Ectodermal cell (in vitro differentiated cells): ENCODE measurements around the gene GAST.
"Not testable (repeated sequence)": the region's sequence is repeated elsewhere in the genome, so short reads cannot be mapped to it uniquely, and the experiment has no call there.

ENCODE experiments used
- H3K27ac ChIP-seq: 2 replicates; pipeline ENCODE4 v1.7.0; 2013; ENCODE audit warnings: mild to moderate bottlenecking, low read depth, low read length; ENCODE audit not compliant: insufficient read depth, poor library complexity, severe bottlenecking
- H3K27me3 ChIP-seq: 2 replicates; pipeline ENCODE4 v1.7.0; 2013; ENCODE audit warnings: mild to moderate bottlenecking, low read length; ENCODE audit not compliant: insufficient read depth, control insufficient read depth, poor library complexity, severe bottlenecking
- H3K36me3 ChIP-seq: one replicate; pipeline ENCODE4 v1.7.0; 2013; ENCODE audit warnings: low read length; ENCODE audit not compliant: control insufficient read depth, insufficient read depth
- H3K4me1 ChIP-seq: one replicate; pipeline ENCODE4 v1.7.0; 2013; ENCODE audit warnings: low read length; ENCODE audit not compliant: control insufficient read depth, insufficient read depth
- H3K4me3 ChIP-seq: 2 replicates; pipeline ENCODE4 v1.7.0; 2013; ENCODE audit warnings: low read depth, low read length, control low read depth; ENCODE audit not compliant: insufficient read depth
- H3K9me3 ChIP-seq: 2 replicates; pipeline ENCODE4 v1.7.0; 2013; ENCODE audit warnings: mild to moderate bottlenecking, low read length, moderate library complexity; ENCODE audit not compliant: control insufficient read depth
- WGBS, 2 experiments: methylation state at CpG; one replicate each; pipeline ENCODE4 v1.1.7; 2013; ENCODE audit warnings: missing lambda C conversion rate in 2 of 2; 5-methylcytosine and 5-hydroxymethylcytosine counted together

GAST gene

GRCh38 chr17:41684035-41684434 is 28.1 kb upstream of the GAST start:
- Histone ChIP-seq H3K4me3 (no peak overlapping the region), H3K9me3 (no peaks in the 10 kb centered on the region), H3K36me3 (no peaks in the 10 kb centered on the region), H3K4me1 (peaks cover 7% of the 10 kb centered on the region), H3K27ac (no peak overlapping the region), H3K27me3 (no peaks in the 10 kb centered on the region)
- WGBS, 2 experiments: 73% methylated on average over 3 to 4 of the region's 4 CpGs

- not testable (repeated sequence) for H3K4me3 ChIP-seq, H3K27me3 ChIP-seq, H3K27ac ChIP-seq, H3K36me3 ChIP-seq, H3K4me1 ChIP-seq, H3K9me3 ChIP-seq
- 93 to 94% methylated on average over 13 of the region's 13 CpGs for WGBS, 2 experiments
Observed at GRCh38 chr17:41685753-41686152, 26.4 kb upstream of the GAST start.

- Histone ChIP-seq H3K4me3 (no peak overlapping the region), H3K36me3 (peaks cover 13% of the 10 kb centered on the region), H3K4me1 (no peaks in the 10 kb centered on the region), H3K27ac (no peak overlapping the region), H3K9me3 (no peaks in the 10 kb centered on the region), H3K27me3 (no peaks in the 10 kb centered on the region)
- WGBS, 2 experiments: 92 to 94% methylated on average over 4 of the region's 4 CpGs
Observed at GRCh38 chr17:41686281-41686680, 25.9 kb upstream of the GAST start.

- H3K27me3 ChIP-seq: no peaks in the 10 kb centered on the region
- WGBS, 2 experiments: 11 to 13% methylated on average over 23 of the region's 23 CpGs
- peak overlapping the region; percentile 86 for H3K4me3 ChIP-seq
- H3K9me3 ChIP-seq: no peaks in the 10 kb centered on the region
- H3K36me3 ChIP-seq: peaks cover 28% of the 10 kb centered on the region
- H3K4me1 ChIP-seq: no peaks in the 10 kb centered on the region
- no peak overlapping the region for H3K27ac ChIP-seq
Observed at GRCh38 chr17:41687828-41688640, 24.1 kb upstream of the GAST start.

- peak within 1 kb of the TSS; percentile 98 for H3K27ac ChIP-seq
- 0% methylated on average over 81 of the region's 81 CpGs for WGBS, 2 experiments
Observed at GRCh38 chr17:41688641-41689496, 23.3 kb upstream of the GAST start, which contains the start of gene EIF1. TSS of gene EIF1 (plus strand) at chr17:41688885. CDS start at chr17:41689039, 154 bp downstream.

GRCh38 chr17:41689497-41690299 is 22.4 kb upstream of the GAST start:
- Histone ChIP-seq H3K4me1 (no peaks in the 10 kb centered on the region), H3K27me3 (no peaks in the 10 kb centered on the region), H3K9me3 (no peaks in the 10 kb centered on the region), H3K4me3 (peak overlapping the region; percentile 86), H3K36me3 (peaks cover 32% of the 10 kb centered on the region), H3K27ac (peak overlapping the region; percentile 98)
- 6 to 9% methylated on average over 27 of the region's 27 CpGs for WGBS, 2 experiments

More at GRCh38 chr17:41688641-41689496, 23.3 kb upstream of the GAST start, which contains the start of gene EIF1:
- H3K9me3 ChIP-seq: no peaks in the 10 kb centered on the region
- peak within 1 kb of the TSS; percentile 86 for H3K4me3 ChIP-seq
- no peaks in the 10 kb centered on the region for H3K27me3 ChIP-seq
- no peaks in the 10 kb centered on the region for H3K4me1 ChIP-seq
- H3K36me3 ChIP-seq: peaks cover 28% of the 10 kb centered on the region

GRCh38 chr17:41690497-41690896 is 21.6 kb upstream of the GAST start:
- Histone ChIP-seq H3K4me1 (no peaks in the 10 kb centered on the region), H3K27ac (peak overlapping the region; percentile 98), H3K36me3 (peaks cover 32% of the 10 kb centered on the region), H3K27me3 (no peaks in the 10 kb centered on the region), H3K4me3 (peak overlapping the region; percentile 86), H3K9me3 (no peaks in the 10 kb centered on the region)
- 95 to 100% methylated on average over 2 of the region's 2 CpGs for WGBS, 2 experiments

- Histone ChIP-seq H3K4me3 (no peak overlapping the region), H3K4me1 (no peaks in the 10 kb centered on the region), H3K27ac (no peak overlapping the region), H3K27me3 (no peaks in the 10 kb centered on the region), H3K36me3 (peaks cover 32% of the 10 kb centered on the region), H3K9me3 (no peaks in the 10 kb centered on the region)
- 95 to 96% methylated on average over 10 of the region's 10 CpGs for WGBS, 2 experiments
Observed at GRCh38 chr17:41691031-41691777, 20.9 kb upstream of the GAST start.

- Histone ChIP-seq H3K27ac (no peak overlapping the region), H3K4me3 (no peak overlapping the region), H3K36me3 (peaks cover 32% of the 10 kb centered on the region), H3K9me3 (no peaks in the 10 kb centered on the region), H3K27me3 (no peaks in the 10 kb centered on the region), H3K4me1 (no peaks in the 10 kb centered on the region)
- 95 to 96% methylated on average over 11 of the region's 11 CpGs for WGBS, 2 experiments
Observed at GRCh38 chr17:41692722-41693521, 19.2 kb upstream of the GAST start.
